ENCODE results near the gene UNC13D.
A peak's percentile ranks its signal among the peaks of the same experiment; 100 is the strongest.

DNA sequence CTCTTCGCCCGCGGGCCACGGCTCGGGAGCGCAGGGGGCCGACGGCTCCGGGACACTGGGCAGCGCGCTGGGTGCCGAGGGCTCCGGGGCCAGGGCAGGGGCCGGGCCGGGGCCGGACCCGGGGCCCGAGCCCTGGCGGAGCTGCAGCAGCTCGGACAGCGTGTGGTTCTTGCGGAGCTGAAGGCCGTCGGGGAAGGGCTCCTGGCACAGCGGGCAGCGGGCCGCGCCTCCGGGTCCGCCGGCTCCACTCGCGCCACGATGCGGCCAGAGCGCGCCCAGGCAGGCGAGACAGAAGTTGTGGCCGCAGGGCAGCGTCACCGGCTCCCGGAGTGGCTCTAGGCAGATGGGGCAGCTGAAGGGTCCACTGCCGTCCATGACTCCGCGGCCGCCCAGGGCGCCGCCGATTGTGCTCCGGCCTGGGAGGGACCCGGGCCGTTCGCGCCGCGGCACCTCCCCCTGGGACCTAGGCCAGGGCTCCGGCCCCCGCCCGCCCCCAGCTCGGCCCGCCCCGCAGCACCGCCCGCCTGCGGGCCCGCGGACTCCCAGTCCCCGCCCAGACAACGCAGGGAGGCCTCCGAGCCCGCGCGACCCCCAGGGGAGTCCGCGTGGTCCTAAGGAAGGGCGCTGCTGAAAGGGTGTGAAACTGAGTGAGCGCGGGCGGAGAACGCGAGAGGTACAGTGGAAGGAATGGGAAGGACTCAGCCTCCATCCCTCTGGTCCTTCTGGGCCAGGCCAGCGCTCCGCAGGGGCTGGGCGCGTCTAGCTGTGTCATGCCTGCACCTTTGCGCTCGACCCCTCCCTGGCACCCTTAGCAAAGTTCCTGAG is 34.2 kb upstream of the UNC13D start, which contains the start of gene TRIM47:
- peak; percentile 78 to 87 for TF ChIP-seq POLR2A (IDR thresholded peaks at IDR 0.05)
- TF ChIP-seq, protein P1, sequence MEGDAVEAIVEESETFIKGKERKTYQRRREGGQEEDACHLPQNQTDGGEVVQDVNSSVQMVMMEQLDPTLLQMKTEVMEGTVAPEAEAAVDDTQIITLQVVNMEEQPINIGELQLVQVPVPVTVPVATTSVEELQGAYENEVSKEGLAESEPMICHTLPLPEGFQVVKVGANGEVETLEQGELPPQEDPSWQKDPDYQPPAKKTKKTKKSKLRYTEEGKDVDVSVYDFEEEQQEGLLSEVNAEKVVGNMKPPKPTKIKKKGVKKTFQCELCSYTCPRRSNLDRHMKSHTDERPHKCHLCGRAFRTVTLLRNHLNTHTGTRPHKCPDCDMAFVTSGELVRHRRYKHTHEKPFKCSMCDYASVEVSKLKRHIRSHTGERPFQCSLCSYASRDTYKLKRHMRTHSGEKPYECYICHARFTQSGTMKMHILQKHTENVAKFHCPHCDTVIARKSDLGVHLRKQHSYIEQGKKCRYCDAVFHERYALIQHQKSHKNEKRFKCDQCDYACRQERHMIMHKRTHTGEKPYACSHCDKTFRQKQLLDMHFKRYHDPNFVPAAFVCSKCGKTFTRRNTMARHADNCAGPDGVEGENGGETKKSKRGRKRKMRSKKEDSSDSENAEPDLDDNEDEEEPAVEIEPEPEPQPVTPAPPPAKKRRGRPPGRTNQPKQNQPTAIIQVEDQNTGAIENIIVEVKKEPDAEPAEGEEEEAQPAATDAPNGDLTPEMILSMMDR (IDR thresholded peaks at IDR 0.05), result peak; percentile 20 to 47 (median 39)
- TF ChIP-seq POLR2AphosphoS5 (IDR thresholded peaks at IDR 0.05), result peak; percentile 89 to 98 (median 96)
- TF ChIP-seq EP300 (IDR thresholded peaks at IDR 0.05), result no peak

All from sigmoid colon (tissue), 4 donors.